ENCODE data around the gene SLITRK1.

Gene SLITRK1

DNA sequence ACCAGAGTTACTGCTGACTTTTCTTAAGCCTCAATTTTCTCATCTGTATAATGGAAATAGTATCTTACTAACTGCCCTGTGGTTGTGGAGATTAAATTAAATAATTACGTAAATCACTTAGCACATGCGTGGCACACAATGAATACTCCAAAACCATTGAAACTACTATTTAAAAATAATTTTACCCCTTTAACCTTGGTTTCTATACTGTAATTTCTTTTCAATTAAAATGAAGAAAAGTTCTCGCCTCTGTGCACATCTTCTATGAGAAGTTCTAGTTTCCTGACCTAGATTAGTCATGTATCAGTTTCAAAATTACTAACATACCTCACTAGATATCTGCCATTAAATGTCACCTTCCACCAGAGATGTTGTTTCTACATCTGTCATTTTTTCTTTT, 5.7 kb downstream of the SLITRK1 start:
- Histone ChIP-seq H3K36me3 (ENCODE audit: low read depth) (no peaks in the 10 kb centered on the region), H3K4me3 (ENCODE audit: severe bottlenecking) (no peak overlapping the region), H3K9me3 (ENCODE audit: severe bottlenecking) (no peaks in the 10 kb centered on the region), H3K27ac (ENCODE audit: poor library complexity, severe bottlenecking) (no peak overlapping the region), H3K4me1 (ENCODE audit: insufficient read depth, poor library complexity, severe bottlenecking) (no peaks in the 10 kb centered on the region), H3K27me3 (ENCODE audit: insufficient read depth, poor library complexity, severe bottlenecking) (peaks cover 26% of the 10 kb centered on the region)
- ATAC-seq (ENCODE audit: low read depth) (no peak), DNase-seq (ENCODE audit: low spot score) (no peak)
- TF ChIP-seq, protein P1, sequence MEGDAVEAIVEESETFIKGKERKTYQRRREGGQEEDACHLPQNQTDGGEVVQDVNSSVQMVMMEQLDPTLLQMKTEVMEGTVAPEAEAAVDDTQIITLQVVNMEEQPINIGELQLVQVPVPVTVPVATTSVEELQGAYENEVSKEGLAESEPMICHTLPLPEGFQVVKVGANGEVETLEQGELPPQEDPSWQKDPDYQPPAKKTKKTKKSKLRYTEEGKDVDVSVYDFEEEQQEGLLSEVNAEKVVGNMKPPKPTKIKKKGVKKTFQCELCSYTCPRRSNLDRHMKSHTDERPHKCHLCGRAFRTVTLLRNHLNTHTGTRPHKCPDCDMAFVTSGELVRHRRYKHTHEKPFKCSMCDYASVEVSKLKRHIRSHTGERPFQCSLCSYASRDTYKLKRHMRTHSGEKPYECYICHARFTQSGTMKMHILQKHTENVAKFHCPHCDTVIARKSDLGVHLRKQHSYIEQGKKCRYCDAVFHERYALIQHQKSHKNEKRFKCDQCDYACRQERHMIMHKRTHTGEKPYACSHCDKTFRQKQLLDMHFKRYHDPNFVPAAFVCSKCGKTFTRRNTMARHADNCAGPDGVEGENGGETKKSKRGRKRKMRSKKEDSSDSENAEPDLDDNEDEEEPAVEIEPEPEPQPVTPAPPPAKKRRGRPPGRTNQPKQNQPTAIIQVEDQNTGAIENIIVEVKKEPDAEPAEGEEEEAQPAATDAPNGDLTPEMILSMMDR (IDR thresholded peaks at IDR 0.05; ENCODE audit: poor library complexity, severe bottlenecking) = no peak

DNA sequence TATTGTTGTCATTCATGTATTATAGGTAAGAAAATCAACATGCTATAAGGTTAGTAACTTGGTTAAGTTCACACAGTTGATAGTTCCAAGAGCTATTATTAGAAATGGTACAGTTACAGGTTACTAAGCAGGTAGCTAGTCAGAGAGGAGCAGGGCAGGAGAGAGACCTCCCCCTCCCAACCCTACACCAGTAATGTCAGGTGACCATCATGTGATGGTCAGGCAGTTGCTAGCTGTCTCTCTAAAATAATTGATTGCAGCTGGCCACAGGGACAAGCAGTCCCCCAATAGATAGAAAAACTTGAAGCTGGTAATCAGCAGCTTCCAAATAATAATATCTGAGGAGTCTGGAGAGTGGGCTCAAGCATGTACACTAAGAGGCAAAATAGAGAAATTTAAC, 14.6 kb downstream of the SLITRK1 start:
- H3K4me1 ChIP-seq (ENCODE audit: insufficient read depth, poor library complexity, severe bottlenecking) = no peaks in the 10 kb centered on the region
- no peak overlapping the region for H3K27ac ChIP-seq (ENCODE audit: poor library complexity, severe bottlenecking)
- H3K27me3 ChIP-seq (ENCODE audit: insufficient read depth, poor library complexity, severe bottlenecking) = no peaks in the 10 kb centered on the region
- no peaks in the 10 kb centered on the region for H3K36me3 ChIP-seq (ENCODE audit: low read depth)
- ATAC-seq (ENCODE audit: low read depth) (no peak), DNase-seq (ENCODE audit: low spot score) (no peak)
- H3K9me3 ChIP-seq (ENCODE audit: severe bottlenecking) = no peaks in the 10 kb centered on the region
- H3K4me3 ChIP-seq (ENCODE audit: severe bottlenecking) = no peak overlapping the region
- TF ChIP-seq, protein P1 (IDR thresholded peaks at IDR 0.05; ENCODE audit: poor library complexity, severe bottlenecking) = no peak

DNA sequence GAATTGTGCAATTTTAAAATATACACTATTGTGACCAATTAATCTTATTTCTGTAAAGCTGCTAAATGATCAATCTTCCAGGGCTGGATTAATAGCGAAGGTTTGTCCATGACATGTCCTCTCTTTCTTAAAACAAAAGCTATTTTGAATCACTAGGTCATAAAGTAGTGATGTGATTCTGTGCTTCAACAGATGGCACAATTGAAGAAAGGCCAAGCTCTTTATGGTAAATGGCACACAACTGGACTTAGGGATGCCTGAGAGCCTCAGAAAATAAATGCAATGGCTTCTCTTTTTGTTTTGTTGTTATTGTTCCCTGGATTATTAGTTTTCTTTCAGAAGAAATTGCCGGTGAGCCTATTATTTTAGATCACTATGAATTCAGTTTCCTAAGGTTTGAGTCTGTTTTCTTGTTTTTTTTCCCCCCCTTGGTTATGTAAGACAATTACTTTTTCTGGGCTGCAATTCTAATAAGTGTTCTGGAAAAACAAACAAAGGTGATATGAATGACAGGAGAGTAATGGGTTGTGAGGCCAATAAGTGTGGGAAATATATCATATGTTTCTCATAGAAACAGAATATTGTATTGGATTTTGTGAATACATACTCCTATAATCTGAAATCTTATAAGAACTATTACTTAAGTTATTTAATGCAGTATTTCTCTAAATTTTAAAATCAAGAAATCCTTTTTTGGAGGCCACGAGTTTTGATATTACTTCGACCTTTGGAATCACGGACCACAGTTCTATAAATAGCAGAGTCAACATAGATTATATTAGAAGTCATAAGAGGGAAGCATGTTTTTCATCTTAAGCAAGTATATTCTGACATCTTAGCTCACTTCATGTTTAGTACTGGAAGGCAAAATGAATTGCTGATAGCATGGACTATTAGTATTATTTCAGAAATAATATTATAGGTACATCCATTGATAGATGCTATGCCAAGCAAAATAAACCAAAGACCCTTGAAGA, 16.8 kb downstream of the SLITRK1 start:
- H3K9me3 ChIP-seq (ENCODE audit: severe bottlenecking) = no peaks in the 10 kb centered on the region

DNA sequence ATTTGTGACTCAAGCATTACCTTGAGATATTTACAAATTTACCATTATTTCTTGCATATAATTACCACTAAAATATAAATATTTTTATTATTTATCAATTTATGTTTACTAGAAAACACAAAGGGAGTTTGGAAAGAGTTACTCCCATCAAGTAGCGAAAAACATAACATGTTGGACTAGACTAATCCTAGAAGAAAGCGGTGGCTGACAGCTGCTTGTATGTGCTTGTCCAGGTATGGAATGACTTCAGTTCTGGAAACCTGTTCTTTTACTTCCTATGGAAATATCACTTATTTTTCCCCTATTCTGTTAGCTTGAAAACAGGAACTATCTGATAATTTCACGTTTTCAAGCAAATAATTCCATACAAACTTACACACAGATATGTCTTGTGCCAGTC, 28.5 kb downstream of the SLITRK1 start:
- TF ChIP-seq, protein P1 (IDR thresholded peaks at IDR 0.05; ENCODE audit: poor library complexity, severe bottlenecking) = no peak
- Histone ChIP-seq H3K4me1 (ENCODE audit: insufficient read depth, poor library complexity, severe bottlenecking) (no peaks in the 10 kb centered on the region), H3K36me3 (ENCODE audit: low read depth) (no peaks in the 10 kb centered on the region), H3K27ac (ENCODE audit: poor library complexity, severe bottlenecking) (no peak overlapping the region), H3K27me3 (ENCODE audit: insufficient read depth, poor library complexity, severe bottlenecking) (no peaks in the 10 kb centered on the region), H3K4me3 (ENCODE audit: severe bottlenecking) (no peak overlapping the region), H3K9me3 (ENCODE audit: severe bottlenecking) (no peaks in the 10 kb centered on the region)
- ATAC-seq (ENCODE audit: low read depth) (no peak), DNase-seq (ENCODE audit: low spot score) (no peak)

More for the DNA sequence above, 16.8 kb downstream of the SLITRK1 start:
- no peaks in the 10 kb centered on the region for H3K27me3 ChIP-seq (ENCODE audit: insufficient read depth, poor library complexity, severe bottlenecking)
- TF ChIP-seq, protein P1 (IDR thresholded peaks at IDR 0.05; ENCODE audit: poor library complexity, severe bottlenecking) = no peak
- no peak overlapping the region for H3K27ac ChIP-seq (ENCODE audit: poor library complexity, severe bottlenecking)
- no peak overlapping the region for H3K4me3 ChIP-seq (ENCODE audit: severe bottlenecking)
- H3K36me3 ChIP-seq (ENCODE audit: low read depth) = no peaks in the 10 kb centered on the region
- ATAC-seq (ENCODE audit: low read depth) (no peak), DNase-seq (ENCODE audit: low spot score) (no peak)
- no peaks in the 10 kb centered on the region for H3K4me1 ChIP-seq (ENCODE audit: insufficient read depth, poor library complexity, severe bottlenecking)

DNA sequence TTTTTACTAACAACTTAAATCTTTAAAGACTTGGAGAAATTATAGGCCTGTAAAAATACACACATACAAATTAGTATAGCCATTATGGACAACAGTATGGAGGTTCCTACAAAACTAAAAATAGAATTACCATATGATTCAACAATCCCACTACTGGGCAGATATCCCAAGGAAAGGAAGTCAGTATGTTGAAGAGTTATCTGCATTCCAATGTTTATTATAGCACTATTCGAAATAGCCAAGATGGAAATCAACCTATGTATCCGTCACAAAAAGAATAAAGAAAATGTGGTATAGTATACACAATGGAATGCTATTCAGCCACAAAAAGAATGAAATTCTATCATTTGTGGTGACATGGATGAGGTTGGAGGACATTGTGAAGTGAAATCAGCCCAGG, 37.2 kb downstream of the SLITRK1 start:
- ATAC-seq (ENCODE audit: low read depth) = no peak
- H3K27ac ChIP-seq (ENCODE audit: poor library complexity, severe bottlenecking) = no peak overlapping the region
- H3K4me3 ChIP-seq (ENCODE audit: severe bottlenecking) = no peak overlapping the region

More for the DNA sequence above, 37.2 kb downstream of the SLITRK1 start:
- H3K36me3 ChIP-seq (ENCODE audit: low read depth) = no peaks in the 10 kb centered on the region
- TF ChIP-seq, protein P1 (IDR thresholded peaks at IDR 0.05; ENCODE audit: poor library complexity, severe bottlenecking) = no peak
- H3K4me1 ChIP-seq (ENCODE audit: insufficient read depth, poor library complexity, severe bottlenecking) = no peaks in the 10 kb centered on the region
- H3K9me3 ChIP-seq (ENCODE audit: severe bottlenecking) = no peaks in the 10 kb centered on the region
- no peak for DNase-seq (ENCODE audit: low spot score)
- H3K27me3 ChIP-seq (ENCODE audit: insufficient read depth, poor library complexity, severe bottlenecking) = no peaks in the 10 kb centered on the region
